Prostate gland (tissue), 2 donors: ENCODE measurements around the gene NKX1-1. TPM values are rescaled to one million over a fixed set of nuclear protein-coding genes. Genes with fewer than 3 reads are reported as not detected.

Source experiments
- DNase-seq: peaks from one replicate; pipeline ENCODE4 v3.0.0-alpha.2; 2019; ENCODE audit warnings: low spot score
- H3K27ac ChIP-seq, 2 donors: fragments of 200-600 bp; sonication (generic); 2 replicates each; pipeline ENCODE4 v1.5.1; 2017 to 2019
- H3K27me3 ChIP-seq: fragments of 200-600 bp; sonication (generic); replicated peaks from 2 replicates; pipeline ENCODE4 v1.5.1; 2019; ENCODE audit not compliant: insufficient read depth
- H3K36me3 ChIP-seq, 2 donors: fragments of 200-600 bp; sonication (generic); 1 replicate in 1 of 2; 2 replicates in 1 of 2; pipeline versions ENCODE4 v1.5.1 to v1.8.1; 2017 to 2019
- H3K4me1 ChIP-seq: fragments of 200-600 bp; sonication (generic); replicated peaks from 2 replicates; pipeline ENCODE4 v1.5.1; 2019
- H3K4me3 ChIP-seq, 2 donors: fragments of 200-600 bp; sonication (generic); 2 replicates each; pipeline ENCODE4 v1.5.1; 2017 to 2019
- H3K9me3 ChIP-seq: fragments of 200-600 bp; sonication (generic); 2 replicates; pipeline ENCODE4 v1.5.1; 2017
- POLR2A ChIP-seq: fragments of 450-650 bp; IDR thresholded peaks from one replicate; pipeline ENCODE4 v1.6.1; 2016; ENCODE audit warnings: antibody characterized with exemption, mild to moderate bottlenecking
- POLR2AphosphoS5 ChIP-seq: sonication (generic); formaldehyde crosslinking; IDR thresholded peaks from one replicate; pipeline ENCODE4 v1.6.1; 2017; ENCODE audit warnings: antibody characterized with exemption
- WGBS: methylation state at CpG from one replicate; pipeline ENCODE4 v1.1.5; 2018; 5-methylcytosine and 5-hydroxymethylcytosine counted together
- intact Hi-C: fragments of 100-400 bp; cut with DNase I; formaldehyde crosslinking; loops from one replicate; pipeline ENCODE4 v1.14.2; 2022
- total RNA-seq, 2 donors: library from RNA; depleted of rRNA; stranded (reverse); fragments of >200 nt; gene quantifications; one replicate each; pipeline ENCODE4 v1.1.0, GENCODE V29; 2016
- TF ChIP-seq, protein P1 (sequence below), 4 experiments: fragments of 200-600 bp in 2 of 4; fragments of 450-650 bp in 2 of 4; sonication (generic) in 2 of 4; IDR thresholded peaks; 1 replicate in 3 of 4; 2 replicates in 1 of 4; pipeline ENCODE4 v1.5.1; 2016 to 2019; ENCODE audit warnings: antibody characterized with exemption in 4 of 4, mild to moderate bottlenecking in 2 of 4, moderate library complexity in 2 of 4

The NKX1-1 gene
- total RNA-seq, 2 donors from 2014 or later: not detected

DNA sequence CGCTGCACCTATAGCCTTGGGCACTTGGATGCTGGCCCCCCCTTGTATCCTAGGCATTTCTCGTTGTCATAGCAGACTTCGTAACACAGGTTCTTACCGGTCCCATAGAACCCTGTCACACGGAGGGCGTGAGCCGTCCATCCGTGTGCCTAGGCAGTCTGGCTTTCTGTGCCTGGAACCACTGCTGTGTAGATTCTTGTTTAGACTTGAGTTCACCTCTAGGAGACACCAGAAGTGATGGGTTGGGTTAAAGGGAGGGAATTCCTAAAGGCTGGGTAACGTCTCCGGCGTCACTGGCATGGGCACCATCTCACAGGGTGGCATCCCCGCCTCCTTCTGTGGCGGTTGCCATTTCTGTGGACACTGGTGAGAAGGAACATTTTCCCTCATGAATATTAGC, 13.5 kb upstream of the NKX1-1 start:
- Histone ChIP-seq H3K4me1 (no peaks in the 10 kb centered on the region), H3K4me3 (no peak overlapping the region), H3K9me3 (no peaks in the 10 kb centered on the region), H3K27ac (no peak overlapping the region), H3K27me3 (peaks cover 14% of the 10 kb centered on the region), H3K36me3 (no peaks in the 10 kb centered on the region)
- DNase-seq: no peak
- 81% methylated on average over 13 of the region's 13 CpGs for WGBS
- intact Hi-C loops: no loop called here
- TF ChIP-seq POLR2AphosphoS5 (no peak), POLR2A (no peak)
- TF ChIP-seq, protein P1, sequence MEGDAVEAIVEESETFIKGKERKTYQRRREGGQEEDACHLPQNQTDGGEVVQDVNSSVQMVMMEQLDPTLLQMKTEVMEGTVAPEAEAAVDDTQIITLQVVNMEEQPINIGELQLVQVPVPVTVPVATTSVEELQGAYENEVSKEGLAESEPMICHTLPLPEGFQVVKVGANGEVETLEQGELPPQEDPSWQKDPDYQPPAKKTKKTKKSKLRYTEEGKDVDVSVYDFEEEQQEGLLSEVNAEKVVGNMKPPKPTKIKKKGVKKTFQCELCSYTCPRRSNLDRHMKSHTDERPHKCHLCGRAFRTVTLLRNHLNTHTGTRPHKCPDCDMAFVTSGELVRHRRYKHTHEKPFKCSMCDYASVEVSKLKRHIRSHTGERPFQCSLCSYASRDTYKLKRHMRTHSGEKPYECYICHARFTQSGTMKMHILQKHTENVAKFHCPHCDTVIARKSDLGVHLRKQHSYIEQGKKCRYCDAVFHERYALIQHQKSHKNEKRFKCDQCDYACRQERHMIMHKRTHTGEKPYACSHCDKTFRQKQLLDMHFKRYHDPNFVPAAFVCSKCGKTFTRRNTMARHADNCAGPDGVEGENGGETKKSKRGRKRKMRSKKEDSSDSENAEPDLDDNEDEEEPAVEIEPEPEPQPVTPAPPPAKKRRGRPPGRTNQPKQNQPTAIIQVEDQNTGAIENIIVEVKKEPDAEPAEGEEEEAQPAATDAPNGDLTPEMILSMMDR (IDR thresholded peaks at IDR 0.05): no peak

DNA sequence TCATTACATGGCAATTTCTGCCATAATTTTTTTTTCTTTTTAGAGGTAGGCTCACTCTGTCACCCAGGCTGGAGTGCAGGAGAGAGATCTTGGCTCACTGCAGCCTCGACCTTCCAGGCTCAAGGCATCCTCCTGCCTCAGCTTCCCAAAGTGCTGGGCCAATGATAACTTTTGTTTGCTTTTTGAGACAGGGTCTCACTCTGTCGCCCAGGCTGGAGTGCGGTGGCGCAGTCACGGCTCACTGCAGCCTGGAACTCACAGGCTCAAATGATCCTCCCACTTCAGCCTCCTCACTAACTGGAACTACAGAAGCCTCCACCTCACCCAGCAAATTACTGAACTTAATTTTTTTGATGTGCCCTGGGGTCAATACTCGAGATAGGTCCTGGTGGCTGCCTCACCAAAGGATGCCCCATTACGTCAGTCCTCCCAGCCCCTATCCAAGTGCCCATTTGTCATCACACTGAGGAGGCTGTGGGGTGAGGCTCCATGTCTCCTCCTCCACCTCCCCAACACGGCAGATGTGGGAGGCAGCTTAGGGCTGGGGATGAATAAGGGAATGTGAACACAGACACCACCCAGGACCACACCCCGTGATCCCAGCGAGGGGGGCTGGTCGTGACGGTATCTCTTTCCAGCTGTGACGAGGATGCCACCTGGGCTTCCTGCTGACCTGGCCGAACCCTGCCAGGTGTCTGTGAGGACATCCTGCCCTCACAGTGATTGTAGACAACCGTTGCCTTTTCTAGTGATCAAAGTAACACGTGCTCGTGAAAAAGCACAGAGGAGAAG, 12.4 kb upstream of the NKX1-1 start:
- H3K27me3 ChIP-seq: peaks cover 19% of the 10 kb centered on the region
- DNase-seq: peak; percentile 1
- H3K36me3 ChIP-seq: no peaks in the 10 kb centered on the region
- H3K4me1 ChIP-seq: no peaks in the 10 kb centered on the region
- TF ChIP-seq POLR2AphosphoS5 (no peak), POLR2A (no peak)
- TF ChIP-seq, protein P1 (IDR thresholded peaks at IDR 0.05): no peak
- intact Hi-C loops: no loop called here
- H3K9me3 ChIP-seq: no peaks in the 10 kb centered on the region
- no peak overlapping the region for H3K27ac ChIP-seq
- 64% methylated on average over 17 of the region's 17 CpGs for WGBS
- no peak overlapping the region for H3K4me3 ChIP-seq

DNA sequence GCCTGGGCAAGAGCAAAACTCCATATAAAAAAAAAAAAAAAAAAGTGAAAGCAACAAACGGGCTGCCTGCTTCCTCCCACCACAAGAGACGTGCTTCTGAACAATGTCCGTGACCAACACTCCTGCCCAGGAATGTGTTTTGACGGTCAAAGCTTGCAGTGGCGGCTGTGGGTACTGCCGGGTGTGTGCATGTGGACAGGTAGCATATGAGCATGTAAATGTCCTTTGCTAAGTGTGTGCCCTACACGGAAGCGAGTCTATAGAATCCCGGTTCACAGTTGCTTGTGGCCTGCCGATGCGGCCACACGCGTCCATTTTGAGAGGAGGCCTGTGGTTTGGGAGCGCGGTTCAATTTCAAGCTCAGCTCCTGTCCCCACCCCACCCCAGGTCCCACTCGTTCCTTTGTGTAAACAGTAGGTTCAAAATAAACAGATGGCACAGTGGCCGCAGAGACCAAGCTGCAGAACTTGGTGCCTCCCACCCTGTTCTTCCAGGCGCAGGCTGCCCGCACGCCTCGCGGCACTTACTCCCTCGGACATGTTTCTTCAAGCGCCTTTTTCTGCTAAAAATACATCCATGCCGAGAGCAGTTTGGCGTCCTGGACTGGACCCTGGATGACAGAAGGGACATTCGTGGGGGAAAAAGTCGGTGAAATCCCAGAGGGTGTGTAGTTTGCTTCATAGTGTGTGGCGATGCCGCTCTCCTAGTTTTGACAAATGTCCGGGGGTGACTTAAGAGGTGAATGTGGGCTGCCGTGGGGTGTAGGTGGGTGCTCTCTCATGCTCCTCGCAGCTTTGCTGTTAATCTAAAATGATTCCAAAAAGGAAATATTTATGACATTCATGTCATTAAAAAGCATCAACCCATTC, 11.5 kb upstream of the NKX1-1 start:
- no peaks in the 10 kb centered on the region for H3K4me1 ChIP-seq
- no peak for DNase-seq
- peaks cover 29% of the 10 kb centered on the region for H3K27me3 ChIP-seq
- intact Hi-C loops: no loop called here
- H3K4me3 ChIP-seq: no peak overlapping the region
- no peaks in the 10 kb centered on the region for H3K9me3 ChIP-seq
- 65% methylated on average over 33 of the region's 33 CpGs for WGBS
- TF ChIP-seq, protein P1 (IDR thresholded peaks at IDR 0.05): no peak
- no peak for TF ChIP-seq POLR2AphosphoS5
- no peak for TF ChIP-seq POLR2A
- no peak overlapping the region for H3K27ac ChIP-seq
- no peaks in the 10 kb centered on the region for H3K36me3 ChIP-seq

DNA sequence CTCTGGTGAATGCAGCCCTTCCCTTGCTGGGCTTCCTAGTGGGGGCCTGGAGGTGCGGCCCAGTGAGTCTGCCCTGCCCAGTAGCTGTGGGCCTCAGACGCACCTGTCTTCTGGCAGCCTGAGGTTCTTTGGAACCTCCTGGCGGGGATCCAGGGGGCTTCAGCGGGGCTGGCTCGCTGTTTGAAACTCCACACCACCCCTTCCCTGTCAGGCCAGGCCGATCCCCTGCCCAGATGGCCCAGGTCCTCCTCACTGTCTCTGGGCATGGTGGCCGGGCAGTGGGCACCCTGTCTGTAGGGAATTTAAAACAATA, 10.7 kb upstream of the NKX1-1 start:
- Histone ChIP-seq H3K9me3 (no peaks in the 10 kb centered on the region), H3K27ac (no peak overlapping the region), H3K4me3 (no peak overlapping the region), H3K4me1 (no peaks in the 10 kb centered on the region), H3K27me3 (peaks cover 36% of the 10 kb centered on the region), H3K36me3 (no peaks in the 10 kb centered on the region)
- DNase-seq: peak; percentile 3
- WGBS: 40% methylated on average over 3 of the region's 7 CpGs
- TF ChIP-seq POLR2AphosphoS5 (no peak), POLR2A (no peak)
- TF ChIP-seq, protein P1 (IDR thresholded peaks at IDR 0.05): no peak
- intact Hi-C loops: no loop called here
